GM18520 (cell line): Measurements from ENCODE around the gene ZNF154.

Experiments
- ATAC-seq: cut with Tn5 transposase; IDR thresholded peaks from one replicate; pipeline ENCODE4 v1.9.1; 2021; ENCODE audit not compliant: unreplicated experiment

Gene ZNF154

DNA sequence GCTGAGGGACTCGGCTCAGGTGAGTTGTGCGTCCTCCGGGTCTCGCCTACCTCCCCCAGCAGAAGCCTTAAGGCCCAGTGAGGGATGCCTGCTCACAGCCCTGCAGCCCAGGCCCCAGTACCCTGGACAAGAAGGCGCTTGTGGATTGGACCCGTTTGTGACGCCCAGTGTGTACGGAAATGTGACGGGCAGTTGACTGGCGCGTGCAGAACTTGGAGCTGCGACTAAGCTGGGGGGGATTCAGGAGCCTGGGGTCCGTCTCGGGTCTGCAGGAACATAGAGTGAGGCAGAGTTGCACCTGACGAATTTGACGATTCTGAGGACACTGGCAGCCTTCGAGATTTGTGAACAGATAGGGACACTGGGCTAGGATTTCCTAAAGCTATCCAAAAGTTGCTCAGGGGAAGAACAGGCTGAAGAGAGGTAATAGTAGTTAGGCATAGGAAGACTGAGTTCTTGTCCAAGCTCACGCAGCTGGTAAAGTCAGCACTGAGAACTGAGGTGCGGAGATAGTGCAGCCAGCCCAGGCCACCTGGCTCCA lies 26.7 kb downstream of the ZNF154 start:
- no peak for ATAC-seq

DNA sequence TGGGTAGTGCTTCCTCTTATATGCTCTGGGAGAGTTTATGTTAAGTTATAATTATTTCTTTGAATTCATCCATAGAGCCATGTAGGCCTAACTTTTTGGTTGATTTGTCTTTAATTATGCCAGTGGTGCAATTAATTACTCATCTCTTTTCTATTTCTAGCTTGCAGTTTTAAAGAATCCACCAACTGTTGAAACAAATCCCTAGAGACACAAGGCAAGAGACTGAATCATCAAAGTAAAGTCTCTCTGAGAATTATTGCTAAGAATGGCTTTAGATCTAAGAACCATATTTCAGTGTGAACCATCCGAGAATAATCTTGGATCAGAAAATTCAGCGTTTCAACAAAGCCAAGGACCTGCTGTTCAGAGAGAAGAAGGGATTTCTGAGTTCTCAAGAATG lies 33.1 kb downstream of the ZNF154 start:
- no peak for ATAC-seq

DNA sequence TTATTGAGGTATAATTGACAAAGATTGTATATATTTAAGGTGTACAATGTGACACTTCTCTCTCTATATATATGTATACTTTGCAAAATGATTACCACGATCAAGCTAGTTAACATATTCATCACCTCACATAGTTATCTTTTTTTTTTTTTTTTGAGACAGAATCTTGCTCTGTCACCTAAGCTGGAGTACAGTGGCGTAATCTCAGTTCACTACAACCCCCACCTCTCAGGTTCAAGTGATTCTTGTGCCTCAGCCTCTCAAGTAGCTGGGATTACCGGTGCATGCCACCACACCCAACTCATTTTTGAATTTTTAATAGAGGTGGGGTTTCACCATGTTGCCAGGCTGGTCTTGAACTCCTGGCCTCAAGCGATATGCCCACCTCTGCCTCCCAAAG lies 36.5 kb downstream of the ZNF154 start:
- no peak for ATAC-seq

DNA sequence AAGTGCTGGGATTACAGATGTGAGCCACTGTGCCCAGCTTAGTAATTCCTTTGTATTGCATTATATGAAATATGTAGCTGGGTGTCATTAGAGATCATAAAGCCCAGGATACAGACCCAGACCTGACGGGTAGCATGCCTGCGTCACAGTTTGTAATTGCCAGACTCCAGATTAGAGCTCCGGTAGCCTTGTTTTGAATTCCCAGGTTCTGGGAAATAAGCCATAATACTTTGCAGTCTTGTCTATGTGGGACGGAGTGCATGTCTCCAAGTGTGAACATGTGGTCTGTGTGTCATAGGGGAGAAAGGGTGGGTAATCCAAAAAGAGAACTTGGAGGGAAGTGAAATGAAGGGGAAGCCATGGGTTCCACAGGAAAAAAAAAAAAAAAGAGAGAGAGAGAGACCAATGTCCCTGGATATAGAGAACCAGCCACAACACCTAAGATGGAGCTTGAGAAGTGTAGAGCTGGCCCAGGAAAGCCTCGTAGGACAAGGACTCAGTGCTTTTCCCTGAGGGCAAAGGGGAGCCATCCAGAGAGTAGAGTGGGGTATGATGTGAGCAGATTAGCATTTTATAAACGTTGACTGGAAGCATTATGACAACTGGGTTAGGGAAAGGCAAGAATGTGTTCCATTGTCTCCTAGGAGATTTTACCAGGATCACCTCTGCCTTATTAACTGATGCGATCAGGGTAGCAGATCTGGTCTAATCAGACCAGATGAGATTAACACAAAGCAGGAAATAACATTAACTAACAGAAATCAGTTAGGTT lies 37.7 kb downstream of the ZNF154 start:
- ATAC-seq: no peak

DNA sequence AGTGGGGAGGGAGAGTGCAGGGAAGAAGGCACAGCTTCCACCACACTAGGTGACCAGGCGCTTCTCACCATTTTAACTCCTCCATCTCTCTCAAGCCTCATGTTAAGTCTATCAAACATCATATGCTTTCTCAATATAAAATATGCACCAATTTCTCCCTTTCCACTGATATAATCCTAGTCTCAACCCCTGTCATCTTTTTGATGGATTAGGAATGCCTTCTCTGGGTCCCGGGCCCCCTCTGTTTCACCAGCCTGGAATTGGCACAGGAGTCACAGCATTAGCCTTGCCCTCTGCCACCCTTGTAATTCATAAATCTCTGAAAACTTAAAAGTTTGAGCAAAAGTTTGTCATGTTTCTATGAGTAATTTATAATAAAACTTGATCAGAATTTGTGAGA lies 40.4 kb downstream of the ZNF154 start, which contains the start of gene ZSCAN4:
Gene ZSCAN4, plus strand, starts transcription at position 301 of the 400 bp plus-strand sequence. CDS start 7,211 bp downstream, outside the sequence.
- ATAC-seq: no peak

DNA sequence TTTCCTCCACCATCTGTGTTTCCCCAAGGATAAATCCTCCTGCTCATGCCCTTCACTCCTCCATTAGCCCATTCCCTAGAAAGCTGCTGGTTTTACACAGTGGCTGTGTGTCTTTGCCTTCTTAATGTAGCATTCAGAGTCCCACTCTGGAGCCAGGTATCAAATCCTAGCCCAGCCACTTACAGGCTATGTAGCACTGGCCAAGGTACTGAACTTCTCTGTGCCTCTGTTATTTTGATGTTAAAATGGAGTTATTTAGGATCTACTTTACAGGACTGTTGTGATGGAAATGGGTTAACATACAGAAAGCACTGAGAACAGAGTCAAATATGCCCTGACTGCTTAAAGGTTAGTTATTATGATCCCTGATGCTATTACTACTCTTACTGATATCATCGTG lies 41.8 kb downstream of the ZNF154 start:
- no peak for ATAC-seq

DNA sequence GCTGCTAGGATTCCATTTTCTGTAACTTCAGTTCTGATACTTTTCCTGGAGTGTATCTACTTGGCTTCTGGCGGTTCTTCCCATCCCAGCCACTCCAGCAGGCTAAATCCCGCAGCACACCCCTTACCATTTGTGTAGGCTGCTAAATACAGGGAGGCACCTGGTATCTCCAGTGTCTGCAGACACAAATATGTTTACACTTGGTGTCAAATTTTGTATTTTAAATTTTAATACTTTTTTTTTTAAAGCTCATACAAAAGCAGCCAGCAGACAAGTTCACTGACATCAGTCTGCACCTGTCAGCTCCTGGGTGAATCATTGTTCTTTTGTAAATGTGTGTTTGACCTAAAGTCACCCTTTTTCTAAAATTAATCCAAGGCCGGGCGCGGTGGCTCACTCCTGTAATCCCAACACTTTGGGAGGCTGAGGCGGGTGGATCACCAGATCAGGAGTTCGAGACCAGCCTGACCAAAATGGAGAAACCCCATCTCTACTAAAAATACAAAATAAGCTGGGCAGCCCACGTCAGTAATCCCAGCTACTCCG lies 43.7 kb downstream of the ZNF154 start:
- no peak for ATAC-seq

DNA sequence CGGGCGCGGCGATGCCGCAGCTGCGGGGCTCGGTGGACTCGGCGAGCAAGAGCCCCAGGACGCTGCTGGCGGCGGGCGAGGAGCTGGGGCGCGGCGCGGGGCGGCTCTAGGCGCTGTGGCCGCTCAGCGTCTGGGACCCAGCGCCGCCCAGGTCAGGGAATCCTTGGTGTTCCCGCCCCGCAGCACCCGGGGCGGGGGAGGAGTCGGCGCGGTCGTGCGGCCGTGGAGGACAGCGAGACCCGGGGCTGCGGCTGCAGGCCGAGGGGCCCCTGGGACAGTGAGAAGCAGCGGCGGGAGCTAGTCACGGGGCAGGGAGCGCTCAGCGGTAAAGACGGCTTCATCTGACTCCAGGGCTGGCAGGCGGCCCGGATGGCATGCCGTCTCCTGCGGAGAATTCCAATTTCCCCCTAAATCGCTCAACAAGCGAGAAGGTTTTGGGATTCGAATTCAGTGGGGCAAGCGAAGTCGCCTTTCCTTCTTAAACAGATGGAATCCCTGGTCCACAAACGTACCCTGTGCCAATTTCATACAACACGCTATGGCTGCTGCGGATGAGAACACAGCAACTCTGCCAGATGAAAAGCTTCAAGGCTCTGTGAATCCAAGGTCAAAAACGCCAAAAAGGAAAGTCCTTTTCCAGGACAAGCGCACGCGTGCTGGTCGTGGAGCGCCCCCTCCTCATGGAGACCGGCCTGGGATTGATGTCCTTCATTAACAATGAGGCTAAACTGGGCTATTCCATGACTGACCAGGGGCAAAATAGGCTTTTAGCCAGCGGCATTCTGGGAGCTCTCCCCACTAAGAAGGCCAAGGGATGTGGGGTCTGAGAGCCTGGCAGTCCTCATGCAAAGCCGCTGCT lies 44.5 kb downstream of the ZNF154 start:
- ATAC-seq: no peak

DNA sequence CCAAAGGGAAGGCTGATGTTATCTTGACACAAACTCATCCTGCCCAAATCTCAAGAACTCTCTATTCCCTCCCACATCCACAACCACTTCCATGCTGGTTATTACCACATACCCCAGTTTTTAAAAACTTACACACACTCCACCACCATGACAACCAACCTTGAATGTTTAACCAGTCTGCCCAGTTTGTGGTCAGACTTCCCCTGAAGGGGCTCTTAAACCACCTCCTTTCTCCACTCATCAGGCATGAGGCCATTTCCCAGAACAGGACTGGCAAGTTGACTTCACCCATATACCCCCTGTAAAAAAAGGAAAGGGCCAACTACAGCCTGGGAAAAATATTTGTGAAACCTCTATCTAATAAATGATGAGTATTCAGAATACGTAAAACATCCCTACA lies 52.7 kb downstream of the ZNF154 start:
- ATAC-seq: no peak

DNA sequence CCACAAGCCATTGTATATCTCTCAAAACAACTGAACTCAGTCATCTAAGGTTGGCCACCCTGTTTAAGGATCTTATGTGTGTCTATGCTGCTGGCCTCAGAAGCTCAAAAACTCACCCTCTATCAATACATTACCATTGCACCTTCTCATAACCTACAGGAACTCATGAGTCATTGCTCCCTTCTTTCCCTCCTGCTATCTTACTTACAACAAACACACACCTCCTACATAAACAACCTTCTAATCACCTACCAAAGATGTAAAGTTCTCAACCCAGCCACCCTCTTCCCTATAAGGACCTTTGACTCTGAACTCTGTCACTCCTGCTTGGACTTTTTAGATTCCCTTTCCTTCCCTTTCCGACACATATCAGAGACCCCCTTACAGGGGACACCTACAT lies 53.6 kb downstream of the ZNF154 start:
- no peak for ATAC-seq

DNA sequence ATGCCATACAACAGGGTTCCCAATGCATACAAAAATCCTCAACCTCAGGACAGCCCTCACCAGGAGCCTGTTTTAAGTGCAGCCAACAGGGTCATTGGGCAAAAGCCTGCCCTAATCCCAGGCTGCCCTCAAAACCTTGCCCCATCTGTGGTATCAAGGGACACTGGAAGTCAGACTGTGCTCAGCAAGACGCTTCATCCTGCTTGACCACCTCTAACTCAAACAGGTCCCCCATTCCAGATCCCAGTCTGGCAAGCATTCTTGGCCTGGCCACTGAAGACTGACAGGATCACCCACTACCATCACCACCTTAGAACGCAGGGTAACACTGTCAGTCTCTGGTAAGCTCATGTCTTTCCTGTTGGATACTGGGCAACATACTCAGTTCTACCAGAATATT lies 55.3 kb downstream of the ZNF154 start:
- no peak for ATAC-seq

DNA sequence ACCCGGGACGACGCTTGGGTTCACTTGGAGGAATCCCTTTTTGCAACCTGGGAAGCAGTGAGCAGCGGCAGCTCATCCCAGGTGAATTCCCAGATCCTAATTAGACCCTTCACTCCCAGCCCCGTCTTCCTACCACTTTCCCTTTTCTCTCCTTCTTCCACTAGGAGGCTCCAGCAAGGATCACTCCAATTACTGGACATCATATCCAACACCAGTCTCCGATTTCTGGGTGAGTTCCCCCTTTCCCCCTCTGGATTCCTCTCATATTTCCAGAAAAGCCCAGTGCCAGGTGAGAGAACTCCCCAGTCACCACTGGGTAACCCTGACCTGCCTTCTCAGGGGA lies 57.4 kb downstream of the ZNF154 start:
- no peak for ATAC-seq

DNA sequence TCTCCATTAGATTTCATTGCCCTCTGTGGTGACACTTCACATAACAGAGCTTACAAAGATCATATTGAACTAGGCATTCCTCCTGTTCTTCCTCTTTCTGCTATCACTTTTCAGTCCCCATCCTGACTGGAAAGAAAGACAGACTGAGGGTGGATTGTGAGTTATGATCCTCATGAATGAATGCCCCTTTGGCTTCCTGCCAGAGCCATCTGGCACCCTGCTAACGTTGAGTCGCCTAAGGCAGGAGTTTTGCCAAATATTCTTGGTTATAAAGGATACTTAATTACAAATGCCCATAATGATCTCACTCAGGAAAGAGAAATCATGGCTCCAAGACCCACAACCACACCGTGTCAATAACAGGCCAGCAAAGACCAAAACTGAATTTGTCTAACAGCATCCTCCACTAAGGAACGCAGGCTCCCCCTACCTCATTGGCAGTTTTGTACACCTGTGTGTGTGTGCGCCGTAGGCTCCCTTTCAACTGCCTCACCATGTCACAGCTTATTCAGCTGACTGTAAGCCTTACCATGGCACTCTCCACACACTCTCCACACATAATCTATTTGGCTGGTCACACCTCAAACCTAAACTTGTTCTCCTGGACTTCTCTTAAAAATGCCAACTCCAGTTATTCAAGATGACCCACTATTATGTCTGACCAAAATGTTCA lies 60.5 kb downstream of the ZNF154 start:
- ATAC-seq: no peak
